GM12878 (cell line): Measurements from ENCODE around the gene ATF6. TPM values are rescaled to one million over a fixed set of nuclear protein-coding genes. Genes with fewer than 3 reads are reported as not detected.
A peak's percentile ranks its signal among the peaks of the same experiment; 100 is the strongest.

Experiments used
- ATAC-seq: fragments of 200-7000 bp; cut with Tn5 transposase; 3 replicates; pipeline ENCODE4 v1.9.1; 2020; ENCODE audit warnings: mild to moderate bottlenecking, moderate library complexity
- BruUV-seq: library from RNA; stranded (reverse); fragments of 400-500 nt; replicated peaks from 2 replicates; lab custom pipeline; 2021; lab: Mats Ljungman, UMichigan
- CTCF ChIA-PET: fragments of 300-600 bp; sonication (Branson Sonifier 250); formaldehyde crosslinking; extraction: SDS; loops from one replicate; lab custom pipeline; 2021; ENCODE audit warnings: inconsistent platforms; lab: Yijun Ruan, JAX
- POLR2A ChIA-PET: fragments of 350-600 bp; formaldehyde crosslinking; extraction: SDS; loops from one replicate; lab custom pipeline; 2021; ENCODE audit warnings: inconsistent platforms; lab: Charles Lee
- RAD21 ChIA-PET: fragments of 300-600 bp; sonication (Branson Sonifier 250); formaldehyde crosslinking; loops from one replicate; lab custom pipeline; 2023; ENCODE audit warnings: antibody characterized with exemption; ENCODE audit not compliant: unreplicated experiment; lab: Charles Lee
- SMC1A ChIA-PET: fragments of 300-600 bp; sonication (Branson Sonifier 250); formaldehyde crosslinking; loops from one replicate; lab custom pipeline; 2023; ENCODE audit not compliant: unreplicated experiment, uncharacterized antibody; lab: Charles Lee
- DNase-seq: peaks from one replicate; pipeline ENCODE4 v3.0.0-alpha.2; 2011; ENCODE audit warnings: low read depth, low spot score
- FAIRE-seq: peaks from 3 replicates; lab custom pipeline; 2011; peaks lifted over from hg19 to GRCh38; lab: Jason Lieb, UNC
- H2AFZ ChIP-seq: 2 replicates; pipeline ENCODE4 v1.6.0; 2011; ENCODE audit warnings: low read depth, low read length, control low read depth; ENCODE audit not compliant: control insufficient read depth
- H3K27ac ChIP-seq: 2 replicates; pipeline ENCODE4 v1.5.1; 2011; ENCODE audit warnings: control low read depth; ENCODE audit not compliant: control insufficient read depth, insufficient read depth
- H3K27me3 ChIP-seq, 2 experiments: replicated peaks in 1 of 2; 2 replicates each; pipeline versions ENCODE4 v1.6.0 to v1.6.1; 2011; ENCODE audit warnings: low read length in 1 of 2; ENCODE audit not compliant: control insufficient read depth in 2 of 2, insufficient read depth in 2 of 2
- H3K36me3 ChIP-seq, 2 experiments: 2 replicates each; pipeline ENCODE4 v1.5.1; 2011; ENCODE audit warnings: low read length in 1 of 2; ENCODE audit not compliant: control insufficient read depth in 2 of 2, insufficient read depth in 2 of 2
- H3K4me1 ChIP-seq: 2 replicates; pipeline ENCODE4 v1.6.1; 2011; ENCODE audit warnings: mild to moderate bottlenecking, low read length, moderate library complexity, mixed read lengths; ENCODE audit not compliant: control insufficient read depth, insufficient read depth
- H3K4me2 ChIP-seq: 2 replicates; pipeline ENCODE4 v1.6.0; 2011; ENCODE audit warnings: control low read depth; ENCODE audit not compliant: control insufficient read depth, insufficient read depth
- H3K4me3 ChIP-seq: fragments of 200-600 bp; sonication (generic); 2 replicates; pipeline ENCODE4 v1.5.1; 2016
- H3K79me2 ChIP-seq: 2 replicates; pipeline ENCODE4 v1.6.0; 2011; ENCODE audit warnings: low read length; ENCODE audit not compliant: control insufficient read depth, insufficient read depth
- H3K9ac ChIP-seq: 2 replicates; pipeline ENCODE4 v1.8.0; 2011; ENCODE audit warnings: low read length, control low read depth, mixed read lengths; ENCODE audit not compliant: control insufficient read depth, insufficient read depth
- H3K9me3 ChIP-seq: replicated peaks from 3 replicates; pipeline ENCODE4 v1.5.1; 2011; ENCODE audit warnings: mild to moderate bottlenecking, low read length; ENCODE audit not compliant: control insufficient read depth, insufficient read depth
- H4K20me1 ChIP-seq: 2 replicates; pipeline ENCODE4 v1.6.0; 2011; ENCODE audit not compliant: control insufficient read depth, insufficient read depth
- BHLHE40 ChIP-seq, 2 experiments: fragments of 450-650 bp in 1 of 2; IDR thresholded peaks; 2 replicates each; pipeline ENCODE4 v1.6.1; 2011 to 2017; ENCODE audit warnings: low read depth in 2 of 2, borderline replicate concordance in 1 of 2, improper control_type of control experiment in 1 of 2, low read length in 1 of 2, mild to moderate bottlenecking in 1 of 2
- CBFB ChIP-seq: IDR thresholded peaks from 2 replicates; pipeline ENCODE4 v1.6.1; 2016; ENCODE audit warnings: antibody characterized with exemption, low read depth
- CHD1 ChIP-seq: IDR thresholded peaks from 2 replicates; pipeline ENCODE4 v1.6.1; 2012; ENCODE audit warnings: low read depth, low read length, improper control_type of control experiment
- EGR1 ChIP-seq, 2 experiments: IDR thresholded peaks; 1 replicate in 1 of 2; 2 replicates in 1 of 2; pipeline ENCODE4 v1.6.1; 2011 to 2012; ENCODE audit warnings: low read depth in 2 of 2, low read length in 2 of 2, borderline replicate concordance in 1 of 2, mild to moderate bottlenecking in 1 of 2, moderate library complexity in 1 of 2
- FOXK2 ChIP-seq: fragments of 450-650 bp; IDR thresholded peaks from 2 replicates; pipeline ENCODE4 v1.6.1; 2017; ENCODE audit warnings: mild to moderate bottlenecking, moderate library complexity
- HCFC1 ChIP-seq: fragments of 150-350 bp; IDR thresholded peaks from 2 replicates; pipeline ENCODE4 v1.6.1; 2014; ENCODE audit warnings: low read length
- NFXL1 ChIP-seq: fragments of 450-650 bp; IDR thresholded peaks from 2 replicates; pipeline ENCODE4 v1.6.1; 2017; ENCODE audit warnings: antibody characterized with exemption, mild to moderate bottlenecking, borderline replicate concordance
- NFYA ChIP-seq: IDR thresholded peaks from 2 replicates; pipeline ENCODE4 v1.6.1; 2011; ENCODE audit warnings: low read depth, mild to moderate bottlenecking, low read length, improper control_type of control experiment, borderline replicate concordance
- RBBP5 ChIP-seq: fragments of 200-600 bp; sonication (generic); conservative IDR thresholded peaks from 2 replicates; pipeline ENCODE4 v1.6.1; 2016
- RFX5 ChIP-seq: IDR thresholded peaks from 2 replicates; pipeline ENCODE4 v1.6.1; 2011; ENCODE audit warnings: low read depth, low read length, improper control_type of control experiment
- RUNX3 ChIP-seq: IDR thresholded peaks from 2 replicates; pipeline ENCODE4 v1.6.1; 2012; ENCODE audit warnings: low read length, inconsistent platforms
- STAT1 ChIP-seq: fragments of 450-650 bp; conservative IDR thresholded peaks from 2 replicates; pipeline ENCODE4 v1.6.1; 2014; ENCODE audit warnings: antibody characterized with exemption, mild to moderate bottlenecking
- TCF12 ChIP-seq: IDR thresholded peaks from 2 replicates; pipeline ENCODE4 v1.6.1; 2011; ENCODE audit warnings: low read depth, mild to moderate bottlenecking, low read length
- ZNF384 ChIP-seq: IDR thresholded peaks from 2 replicates; pipeline ENCODE4 v1.6.1; 2012; ENCODE audit warnings: low read depth, mild to moderate bottlenecking, low read length, improper control_type of control experiment, borderline replicate concordance
- ZNF622 ChIP-seq: fragments of 450-650 bp; IDR thresholded peaks from 2 replicates; pipeline ENCODE4 v1.6.1; 2017; ENCODE audit warnings: mild to moderate bottlenecking, inconsistent platforms
- WGBS: methylation state at CpG from one replicate; pipeline ENCODE4 v1.1.6; 2016; ENCODE audit warnings: low lambda C conversion rate; ENCODE audit not compliant: insufficient replicate concordance, insufficient coverage; ENCODE audit errors: missing lambda C conversion rate; 5-methylcytosine and 5-hydroxymethylcytosine counted together
- in situ Hi-C: fragments of 300-500 bp; cut with MboI; formaldehyde crosslinking; loops from 9 replicates; pipeline ENCODE4 v1.14.3; 2018; ENCODE audit warnings: mixed read lengths
- intact Hi-C: fragments of 100-400 bp; cut with micrococcal nuclease; formaldehyde crosslinking; loops from one replicate; pipeline ENCODE4 v1.14.2; 2022; ENCODE audit not compliant: unreplicated experiment
- polyA plus RNA-seq, 11 experiments: library from polyadenylated mRNA; depleted of rRNA in 4 of 11; unstranded in 6 of 11; stranded (reverse) in 5 of 11; fragments of >200 nt; fragmentation: Nextera tagmentation in 4 of 11; fragmentation: Illumina TruSeq in 1 of 11; extraction: Ambion mirVana in 4 of 11; extraction: Trizol in 1 of 11; gene quantifications; 1 replicate in 1 of 11; 2 replicates in 10 of 11; pipeline versions ENCODE4 v1.2.1 to v1.2.3, GENCODE V29; 2011 to 2016; ENCODE audit warnings: inconsistent platforms in 2 of 11, missing spikeins in 2 of 11, low read depth in 1 of 11
- total RNA-seq, 4 experiments: library from RNA; depleted of rRNA in 3 of 4; stranded (reverse); fragments of >200 nt in 3 of 4; fragmentation: Illumina TruSeq in 1 of 4; extraction: Trizol in 1 of 4; gene quantifications; 2 replicates each; pipeline versions ENCODE4 v1.2.1 to v1.2.3, GENCODE V29; 2013 to 2021
- TF ChIP-seq, protein P1 (sequence below), 3 experiments: IDR thresholded peaks in 2 of 3; conservative IDR thresholded peaks in 1 of 3; 2 replicates each; pipeline ENCODE4 v1.5.1; 2011; ENCODE audit warnings: low read depth in 3 of 3, low read length in 3 of 3, mild to moderate bottlenecking in 3 of 3, control low read depth in 2 of 3, moderate library complexity in 2 of 3, inconsistent platforms in 1 of 3, mixed read lengths in 1 of 3; ENCODE audit not compliant: control insufficient read depth in 2 of 3, insufficient read depth in 1 of 3; ENCODE audit errors: extremely low read depth in 1 of 3

ATF6 gene
- total and polyA plus RNA-seq, 10 of the 15 experiments (the other 5 are each of a cell fraction or from before 2014, with no cell fraction given), result 7.8 to 24.3 (median 14.7) TPM

DNA sequence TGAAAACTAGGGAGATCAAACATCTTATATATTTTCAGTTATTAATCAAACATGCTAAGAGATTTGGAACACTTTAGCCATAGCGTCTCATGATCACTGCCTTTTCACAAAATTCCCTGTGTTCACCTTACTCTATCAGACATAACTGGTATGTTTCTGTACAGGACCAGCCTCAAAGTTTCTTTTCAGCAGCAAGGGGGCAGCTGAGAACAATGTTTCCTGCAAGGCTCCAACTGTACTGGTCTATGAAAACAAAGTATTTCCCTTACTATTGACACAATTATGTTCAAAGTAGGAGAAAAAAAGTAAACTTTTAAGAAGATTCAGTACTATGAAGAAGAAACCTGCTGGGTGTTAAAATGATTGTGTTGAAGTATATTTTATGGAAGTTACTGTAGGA lies 98.5 kb downstream of the ATF6 start:
- CTCF ChIA-PET, result interaction anchor here (1.4 to 2.4 kb wide), 3 partner anchors 9 to 173 kb away, joined by 4 to 8 read pairs (median 5); no protein-coding TSS in a partner anchor
- WGBS, result 100% methylated on average over 1 of the region's 1 CpG
- no peak overlapping the region for H3K9ac ChIP-seq

DNA sequence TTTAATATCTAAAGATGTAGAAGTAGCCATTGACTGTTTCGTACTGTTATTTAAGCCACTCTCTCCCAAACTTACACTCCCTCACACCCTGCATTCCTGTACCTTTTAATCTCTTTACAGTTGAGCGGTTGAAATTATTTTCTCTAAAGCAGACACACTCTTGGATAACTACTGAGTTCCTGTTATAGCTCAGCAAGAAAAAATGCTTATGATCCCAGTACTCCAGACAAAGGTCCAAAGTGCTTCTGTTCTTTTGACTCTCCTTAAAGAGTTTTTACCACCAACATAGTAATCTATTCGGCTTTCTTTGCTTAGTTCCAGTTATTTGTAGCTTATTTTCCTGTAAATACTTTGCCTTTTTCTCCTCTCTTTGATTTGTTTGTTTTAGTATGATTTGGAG lies 100.1 kb downstream of the ATF6 start:
- ChIA-PET POLR2A (no interaction called here), RAD21 (no interaction called here)
- no peak for TF ChIP-seq CBFB
- TF ChIP-seq RUNX3, result no peak
- no peak for TF ChIP-seq BHLHE40 (IDR thresholded peaks at IDR 0.05; ENCODE audit: borderline replicate concordance in 1 of 2, low read depth in 2 of 2, low read length in 1 of 2)
- TF ChIP-seq NFYA, result no peak
- TF ChIP-seq CHD1, result no peak
- TF ChIP-seq RFX5, result no peak
- no peak for TF ChIP-seq ZNF384
- TF ChIP-seq STAT1, result no peak
- TF ChIP-seq RBBP5, result no peak
- no peak for TF ChIP-seq FOXK2
- no peak for TF ChIP-seq HCFC1
- TF ChIP-seq TCF12, result no peak
- no peak for TF ChIP-seq NFXL1
- no peak for TF ChIP-seq EGR1 (IDR thresholded peaks at IDR 0.05; ENCODE audit: borderline replicate concordance in 1 of 2, low read depth in 2 of 2, low read length in 2 of 2)

More for the DNA sequence above, 98.5 kb downstream of the ATF6 start:
- intact Hi-C loops, result no loop called here
- FAIRE-seq (no peak), ATAC-seq (no peak), DNase-seq (no peak)
- H3K36me3 ChIP-seq, result peaks cover 0 to 13% of the 10 kb centered on the region in 2 experiments; a peak in 2 of 4 replicates
- in situ Hi-C loops, result no loop called here
- no peaks in the 10 kb centered on the region for H3K79me2 ChIP-seq
- TF ChIP-seq ZNF622, result no peak
- TF ChIP-seq, protein P1, sequence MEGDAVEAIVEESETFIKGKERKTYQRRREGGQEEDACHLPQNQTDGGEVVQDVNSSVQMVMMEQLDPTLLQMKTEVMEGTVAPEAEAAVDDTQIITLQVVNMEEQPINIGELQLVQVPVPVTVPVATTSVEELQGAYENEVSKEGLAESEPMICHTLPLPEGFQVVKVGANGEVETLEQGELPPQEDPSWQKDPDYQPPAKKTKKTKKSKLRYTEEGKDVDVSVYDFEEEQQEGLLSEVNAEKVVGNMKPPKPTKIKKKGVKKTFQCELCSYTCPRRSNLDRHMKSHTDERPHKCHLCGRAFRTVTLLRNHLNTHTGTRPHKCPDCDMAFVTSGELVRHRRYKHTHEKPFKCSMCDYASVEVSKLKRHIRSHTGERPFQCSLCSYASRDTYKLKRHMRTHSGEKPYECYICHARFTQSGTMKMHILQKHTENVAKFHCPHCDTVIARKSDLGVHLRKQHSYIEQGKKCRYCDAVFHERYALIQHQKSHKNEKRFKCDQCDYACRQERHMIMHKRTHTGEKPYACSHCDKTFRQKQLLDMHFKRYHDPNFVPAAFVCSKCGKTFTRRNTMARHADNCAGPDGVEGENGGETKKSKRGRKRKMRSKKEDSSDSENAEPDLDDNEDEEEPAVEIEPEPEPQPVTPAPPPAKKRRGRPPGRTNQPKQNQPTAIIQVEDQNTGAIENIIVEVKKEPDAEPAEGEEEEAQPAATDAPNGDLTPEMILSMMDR (IDR thresholded peaks at IDR 0.05 in 2 of 3, conservative IDR thresholded peaks at IDR 0.05 in 1 of 3; ENCODE audit: control insufficient read depth in 2 of 3, extremely low read depth in 1 of 3, insufficient read depth in 1 of 3, low read depth in 3 of 3, low read length in 3 of 3), result peak in 1 of 3 experiments; percentile 23; a peak in 1 of 6 replicates
- ChIA-PET SMC1A (interaction anchor here (1.4 kb wide), 1 partner anchor 172 kb away, joined by 5 read pairs; no protein-coding TSS in a partner anchor), POLR2A (no interaction called here), RAD21 (interaction anchor here (2.2 kb wide), 1 partner anchor 173 kb away, joined by 15 read pairs; no protein-coding TSS in a partner anchor)
- no peak overlapping the region for H3K4me2 ChIP-seq
- no peaks in the 10 kb centered on the region for H3K4me1 ChIP-seq
- no peaks in the 10 kb centered on the region for H4K20me1 ChIP-seq
- no TSS peak for BruUV-seq
- H3K4me3 ChIP-seq, result no peak overlapping the region
- H3K27me3 ChIP-seq, result no peaks in the 10 kb centered on the region
- H3K9me3 ChIP-seq, result no peaks in the 10 kb centered on the region
- no peak overlapping the region for H3K27ac ChIP-seq
- H2AFZ ChIP-seq, result no peak overlapping the region

More for the DNA sequence above, 100.1 kb downstream of the ATF6 start:
- ChIA-PET CTCF (interaction anchor here (0.8 to 2.1 kb wide), 4 partner anchors 11 to 171 kb away, joined by 3 to 4 read pairs (median 4); no protein-coding TSS in a partner anchor), SMC1A (interaction anchor here (0.9 to 1.9 kb wide), 3 partner anchors 8 to 11 kb away, joined by 3 to 6 read pairs (median 3); no protein-coding TSS in a partner anchor)
- no peak for FAIRE-seq
- H3K4me1 ChIP-seq, result no peaks in the 10 kb centered on the region
- H3K4me2 ChIP-seq, result no peak overlapping the region
- no peak overlapping the region for H3K9ac ChIP-seq
- H3K36me3 ChIP-seq, result peaks cover 0 to 10% of the 10 kb centered on the region in 2 experiments; a peak in 2 of 4 replicates
- H3K4me3 ChIP-seq, result no peak overlapping the region
- no peaks in the 10 kb centered on the region for H3K9me3 ChIP-seq
- H3K27ac ChIP-seq, result no peak overlapping the region
- no peaks in the 10 kb centered on the region for H3K79me2 ChIP-seq
- no peak for ATAC-seq
- no peaks in the 10 kb centered on the region for H3K27me3 ChIP-seq
- no TSS peak for BruUV-seq
- intact Hi-C loops (no loop called here), in situ Hi-C loops (no loop called here)
- H2AFZ ChIP-seq, result no peak overlapping the region
- no peaks in the 10 kb centered on the region for H4K20me1 ChIP-seq
- DNase-seq, result no peak
- 97% methylated on average over 3 of the region's 3 CpGs for WGBS
